ENCODE results near the gene TAF4B. TPM values are rescaled to one million over a fixed set of nuclear protein-coding genes. Genes with fewer than 3 reads are reported as not detected.

TAF4B gene
- total and polyA plus RNA-seq, 4 donors = 0.10 to 4.3 (median 0.30) TPM

- TF ChIP-seq RAD21 (IDR thresholded peaks at IDR 0.05) (no peak), ATF3 (IDR thresholded peaks at IDR 0.05) (no peak), NR2F2 (IDR thresholded peaks at IDR 0.05) (no peak), SP1 (IDR thresholded peaks at IDR 0.05) (no peak), MAX (IDR thresholded peaks at IDR 0.05) (no peak), JUND (IDR thresholded peaks at IDR 0.05) (no peak), TAF1 (conservative IDR thresholded peaks at IDR 0.05) (no peak), HNF4G (IDR thresholded peaks at IDR 0.05) (no peak), CTCF (IDR thresholded peaks at IDR 0.05; ENCODE audit: low read depth, low read length, missing input control) (no peak), FOXA2 (IDR thresholded peaks at IDR 0.05) (no peak), GABPA (IDR thresholded peaks at IDR 0.05 in 1 of 2, conservative IDR thresholded peaks at IDR 0.05 in 1 of 2) (no peak), REST (IDR thresholded peaks at IDR 0.05) (no peak), YY1 (IDR thresholded peaks at IDR 0.05) (no peak), RXRA (IDR thresholded peaks at IDR 0.05) (no peak), HNF4A (conservative IDR thresholded peaks at IDR 0.05) (no peak), EGR1 (IDR thresholded peaks at IDR 0.05; ENCODE audit: low read depth in 2 of 2) (no peak), FOXA1 (IDR thresholded peaks at IDR 0.05) (no peak), ZBTB33 (IDR thresholded peaks at IDR 0.05) (no peak)
- 79% methylated on average over 1 of the region's 1 CpG for WGBS
- no peaks in the 10 kb centered on the region for H3K4me1 ChIP-seq (ENCODE audit: control insufficient read depth in 4 of 4, insufficient read depth in 4 of 4, low read length in 3 of 4)
- no peak for DNase-seq (ENCODE audit: low spot score)
- no peak overlapping the region for H3K4me3 ChIP-seq (ENCODE audit: low read depth in 1 of 3, low read length in 3 of 3)
- H3K27me3 ChIP-seq (ENCODE audit: control insufficient read depth in 4 of 4, insufficient read depth in 4 of 4, low read length in 3 of 4) = no peaks in the 10 kb centered on the region
- H3K36me3 ChIP-seq (ENCODE audit: control insufficient read depth in 4 of 4, insufficient read depth in 3 of 4, low read depth in 1 of 4, low read length in 3 of 4) = no peaks in the 10 kb centered on the region
- H3K27ac ChIP-seq (ENCODE audit: low read depth in 1 of 2, low read length in 2 of 2) = no peak overlapping the region
- H3K9me3 ChIP-seq (ENCODE audit: control insufficient read depth in 4 of 4, low read length in 3 of 4) = no peaks in the 10 kb centered on the region
- H3K9ac ChIP-seq (ENCODE audit: low read depth in 1 of 2, low read length in 2 of 2) = no peak overlapping the region
These were observed 83.0 kb downstream of the TAF4B start for GRCh38 chr18:26309281-26309680.
